PC-3 (cell line): Measurements from ENCODE around the gene TOMM70.

ENCODE experiments used
- EZH2 ChIP-seq: fragments of 300-600 bp; sonication (generic); IDR thresholded peaks from one replicate; pipeline ENCODE4 v1.6.1; 2017; ENCODE audit warnings: antibody characterized with exemption, mild to moderate bottlenecking, low read length; ENCODE audit not compliant: unreplicated experiment
- EZH2phosphoT487 ChIP-seq: fragments of 300-600 bp; sonication (generic); IDR thresholded peaks from 2 replicates; pipeline ENCODE4 v1.6.1; 2018; ENCODE audit warnings: mild to moderate bottlenecking, antibody characterized with exemption, low read length, borderline replicate concordance
- TF ChIP-seq, protein P1 (sequence below): fragments of 300-600 bp; sonication (generic); conservative IDR thresholded peaks from 2 replicates; pipeline ENCODE4 v1.5.1; 2017; ENCODE audit warnings: antibody characterized with exemption, low read depth, mild to moderate bottlenecking, low read length

DNA sequence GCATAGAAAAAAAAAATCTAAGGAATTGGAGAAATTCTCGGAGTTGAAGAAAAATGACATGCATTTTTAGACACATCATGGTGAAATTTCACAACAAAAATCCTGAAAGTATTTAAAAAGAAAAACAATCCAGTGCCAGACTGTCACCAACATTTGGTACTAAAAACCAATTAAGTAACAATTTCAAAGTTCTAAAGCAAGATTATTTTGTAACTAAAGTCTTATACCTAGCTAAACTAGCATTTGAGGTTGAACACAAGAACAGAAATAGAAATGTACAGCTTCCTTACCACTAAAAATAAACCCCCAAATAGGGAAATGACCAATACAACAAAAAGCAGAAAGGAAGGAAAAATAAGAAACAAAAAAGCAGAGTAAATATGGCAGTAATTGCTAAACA is 11.9 kb downstream of the TOMM70 start:
- TF ChIP-seq, protein P1, sequence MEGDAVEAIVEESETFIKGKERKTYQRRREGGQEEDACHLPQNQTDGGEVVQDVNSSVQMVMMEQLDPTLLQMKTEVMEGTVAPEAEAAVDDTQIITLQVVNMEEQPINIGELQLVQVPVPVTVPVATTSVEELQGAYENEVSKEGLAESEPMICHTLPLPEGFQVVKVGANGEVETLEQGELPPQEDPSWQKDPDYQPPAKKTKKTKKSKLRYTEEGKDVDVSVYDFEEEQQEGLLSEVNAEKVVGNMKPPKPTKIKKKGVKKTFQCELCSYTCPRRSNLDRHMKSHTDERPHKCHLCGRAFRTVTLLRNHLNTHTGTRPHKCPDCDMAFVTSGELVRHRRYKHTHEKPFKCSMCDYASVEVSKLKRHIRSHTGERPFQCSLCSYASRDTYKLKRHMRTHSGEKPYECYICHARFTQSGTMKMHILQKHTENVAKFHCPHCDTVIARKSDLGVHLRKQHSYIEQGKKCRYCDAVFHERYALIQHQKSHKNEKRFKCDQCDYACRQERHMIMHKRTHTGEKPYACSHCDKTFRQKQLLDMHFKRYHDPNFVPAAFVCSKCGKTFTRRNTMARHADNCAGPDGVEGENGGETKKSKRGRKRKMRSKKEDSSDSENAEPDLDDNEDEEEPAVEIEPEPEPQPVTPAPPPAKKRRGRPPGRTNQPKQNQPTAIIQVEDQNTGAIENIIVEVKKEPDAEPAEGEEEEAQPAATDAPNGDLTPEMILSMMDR, result no peak
- TF ChIP-seq EZH2, result no peak
- TF ChIP-seq EZH2phosphoT487, result no peak
